ENCODE results near the gene TMBIM4. TPM values are rescaled to one million over a fixed set of nuclear protein-coding genes. Genes with fewer than 3 reads are reported as not detected.
"Not testable (repeated sequence)": the region's sequence is repeated elsewhere in the genome, so short reads cannot be mapped to it uniquely, and the experiment has no call there.

The TMBIM4 gene
- total RNA-seq, 1 donor = 94.1 TPM

DNA sequence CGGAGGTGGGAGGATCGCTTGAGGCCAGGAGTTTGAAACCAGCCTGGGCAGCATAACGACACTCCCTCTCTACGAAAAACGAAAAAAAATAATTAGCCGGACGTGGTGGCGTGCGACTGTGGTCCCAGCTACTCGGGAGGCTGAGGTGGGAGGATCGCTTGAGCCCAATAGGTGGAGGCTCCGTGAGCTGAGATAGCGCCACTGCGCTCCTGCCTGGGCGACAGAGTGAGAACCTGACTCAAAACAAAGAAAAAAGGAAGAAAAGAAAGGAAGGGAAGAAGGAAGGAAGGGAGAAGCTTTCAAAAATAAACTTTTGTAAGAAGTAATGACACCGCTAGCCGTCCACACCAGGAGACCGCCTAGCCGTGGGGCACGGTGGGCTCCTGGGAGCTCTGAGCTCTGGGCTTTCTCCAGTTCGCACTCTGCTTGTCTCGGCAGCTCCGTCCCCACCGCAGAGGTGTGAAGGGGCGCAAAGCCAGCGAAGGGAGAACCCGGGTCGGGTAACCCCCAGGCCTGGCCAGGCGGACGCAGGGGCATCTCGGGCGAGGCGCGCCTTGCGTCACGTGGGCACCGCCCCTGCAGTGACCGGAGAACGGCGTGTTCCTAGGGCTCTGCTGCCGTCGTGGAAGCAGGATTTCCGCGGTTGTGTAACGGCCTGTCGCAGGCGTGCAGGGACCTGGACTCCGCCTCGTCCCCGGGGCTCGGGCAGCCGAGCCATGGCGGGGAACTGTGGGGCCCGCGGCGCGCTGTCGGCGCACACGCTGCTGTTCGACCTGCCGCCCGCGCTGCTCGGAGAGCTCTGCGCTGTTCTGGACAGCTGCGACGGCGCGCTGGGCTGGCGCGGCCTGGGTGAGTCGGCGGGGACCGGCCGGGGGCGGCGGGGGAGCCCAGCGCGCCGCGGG, 19.0 kb upstream of the TMBIM4 start, which contains the start of gene IRAK3:
Gene IRAK3, plus strand, starts transcription at position 631 of the 902 bp plus-strand sequence. Its CDS starts 86 bp downstream, at position 717.
- DNase-seq (ENCODE audit: insufficient read length, low spot score, missing footprints) = peak; percentile 91
- H3K4me2 ChIP-seq (ENCODE audit: insufficient read depth, low read length) = peak within 1 kb of the TSS; percentile 81
- TF ChIP-seq, protein P1, sequence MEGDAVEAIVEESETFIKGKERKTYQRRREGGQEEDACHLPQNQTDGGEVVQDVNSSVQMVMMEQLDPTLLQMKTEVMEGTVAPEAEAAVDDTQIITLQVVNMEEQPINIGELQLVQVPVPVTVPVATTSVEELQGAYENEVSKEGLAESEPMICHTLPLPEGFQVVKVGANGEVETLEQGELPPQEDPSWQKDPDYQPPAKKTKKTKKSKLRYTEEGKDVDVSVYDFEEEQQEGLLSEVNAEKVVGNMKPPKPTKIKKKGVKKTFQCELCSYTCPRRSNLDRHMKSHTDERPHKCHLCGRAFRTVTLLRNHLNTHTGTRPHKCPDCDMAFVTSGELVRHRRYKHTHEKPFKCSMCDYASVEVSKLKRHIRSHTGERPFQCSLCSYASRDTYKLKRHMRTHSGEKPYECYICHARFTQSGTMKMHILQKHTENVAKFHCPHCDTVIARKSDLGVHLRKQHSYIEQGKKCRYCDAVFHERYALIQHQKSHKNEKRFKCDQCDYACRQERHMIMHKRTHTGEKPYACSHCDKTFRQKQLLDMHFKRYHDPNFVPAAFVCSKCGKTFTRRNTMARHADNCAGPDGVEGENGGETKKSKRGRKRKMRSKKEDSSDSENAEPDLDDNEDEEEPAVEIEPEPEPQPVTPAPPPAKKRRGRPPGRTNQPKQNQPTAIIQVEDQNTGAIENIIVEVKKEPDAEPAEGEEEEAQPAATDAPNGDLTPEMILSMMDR (IDR thresholded peaks at IDR 0.05; ENCODE audit: extremely low read depth, low read depth, low read length) = no peak
- no peaks in the 10 kb centered on the region for H3K4me1 ChIP-seq (ENCODE audit: insufficient read depth, low read length)
- no peaks in the 10 kb centered on the region for H4K20me1 ChIP-seq (ENCODE audit: insufficient read depth, low read length)
- no peaks in the 10 kb centered on the region for H3K79me2 ChIP-seq (ENCODE audit: insufficient read depth, low read length)
- peak within 1 kb of the TSS; percentile 93 for H2AFZ ChIP-seq (ENCODE audit: low read length)
- no peak within 1 kb of the TSS for H3K27ac ChIP-seq (ENCODE audit: low read depth, low read length)
- peak within 1 kb of the TSS; percentile 69 for H3K4me3 ChIP-seq (ENCODE audit: insufficient read depth, low read length)
- H3K27me3 ChIP-seq (ENCODE audit: insufficient read depth, low read length) = no peaks in the 10 kb centered on the region
- H3K9me3 ChIP-seq (ENCODE audit: low read depth, low read length) = no peaks in the 10 kb centered on the region
- no peaks in the 10 kb centered on the region for H3K36me3 ChIP-seq (ENCODE audit: insufficient read depth, low read length)

DNA sequence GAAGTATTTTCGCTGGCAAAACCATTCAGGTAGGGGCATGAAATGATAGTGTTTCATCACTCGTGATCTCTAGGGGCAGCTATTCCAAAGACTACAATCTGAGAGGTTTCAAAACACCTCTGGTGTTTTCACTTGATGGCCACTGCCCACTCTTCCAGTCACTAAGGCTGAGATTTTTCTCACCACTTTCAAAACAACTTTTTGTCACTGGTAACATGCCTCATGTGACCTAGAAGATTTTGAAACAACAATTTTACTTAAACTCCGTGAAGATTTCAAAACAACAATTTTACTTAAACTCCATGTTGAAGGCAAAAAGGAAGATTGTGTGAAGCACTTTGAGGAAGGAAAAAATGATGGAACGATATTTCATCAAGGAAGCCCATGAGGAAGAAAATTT, 18.0 kb upstream of the TMBIM4 start:
- no peak for DNase-seq (ENCODE audit: insufficient read length, low spot score, missing footprints)
- Histone ChIP-seq H3K9me3 (ENCODE audit: low read depth, low read length) (no peaks in the 10 kb centered on the region), H2AFZ (ENCODE audit: low read length) (no peak overlapping the region), H3K4me1 (ENCODE audit: insufficient read depth, low read length) (no peaks in the 10 kb centered on the region), H3K27me3 (ENCODE audit: insufficient read depth, low read length) (peaks cover 5% of the 10 kb centered on the region), H3K4me3 (ENCODE audit: insufficient read depth, low read length) (no peak overlapping the region), H3K79me2 (ENCODE audit: insufficient read depth, low read length) (no peaks in the 10 kb centered on the region), H3K36me3 (ENCODE audit: insufficient read depth, low read length) (no peaks in the 10 kb centered on the region), H4K20me1 (ENCODE audit: insufficient read depth, low read length) (no peaks in the 10 kb centered on the region), H3K27ac (ENCODE audit: low read depth, low read length) (no peak overlapping the region), H3K4me2 (ENCODE audit: insufficient read depth, low read length) (no peak overlapping the region)
- TF ChIP-seq, protein P1 (IDR thresholded peaks at IDR 0.05; ENCODE audit: extremely low read depth, low read depth, low read length) = no peak

DNA sequence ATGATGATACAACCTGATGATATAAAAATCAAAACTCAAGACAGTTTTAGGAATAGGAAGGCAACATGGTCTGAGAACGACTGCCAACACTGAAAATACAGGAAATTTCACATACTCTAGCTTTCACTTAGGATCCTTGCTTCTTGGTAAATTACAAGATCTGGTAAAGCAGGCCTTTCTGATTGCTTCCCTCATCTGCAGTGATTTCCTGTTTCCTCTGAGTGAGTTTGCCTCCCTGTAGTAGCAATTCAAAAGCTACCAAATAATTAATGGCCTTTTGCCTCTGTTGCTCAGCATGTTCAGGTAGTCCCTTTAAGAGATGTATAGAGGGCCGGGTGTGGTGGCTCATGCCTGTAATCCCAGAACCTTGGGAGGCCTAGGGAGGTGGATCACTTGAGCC, 17.2 kb upstream of the TMBIM4 start:
- Histone ChIP-seq H3K27ac (ENCODE audit: low read depth, low read length) (no peak overlapping the region), H3K79me2 (ENCODE audit: insufficient read depth, low read length) (no peaks in the 10 kb centered on the region), H3K36me3 (ENCODE audit: insufficient read depth, low read length) (no peaks in the 10 kb centered on the region), H3K4me1 (ENCODE audit: insufficient read depth, low read length) (no peaks in the 10 kb centered on the region), H3K27me3 (ENCODE audit: insufficient read depth, low read length) (peaks cover 9% of the 10 kb centered on the region), H3K4me2 (ENCODE audit: insufficient read depth, low read length) (no peak overlapping the region), H2AFZ (ENCODE audit: low read length) (no peak overlapping the region), H3K4me3 (ENCODE audit: insufficient read depth, low read length) (no peak overlapping the region), H3K9me3 (ENCODE audit: low read depth, low read length) (no peaks in the 10 kb centered on the region), H4K20me1 (ENCODE audit: insufficient read depth, low read length) (no peaks in the 10 kb centered on the region)
- TF ChIP-seq, protein P1 (IDR thresholded peaks at IDR 0.05; ENCODE audit: extremely low read depth, low read depth, low read length) = no peak
- no peak for DNase-seq (ENCODE audit: insufficient read length, low spot score, missing footprints)

DNA sequence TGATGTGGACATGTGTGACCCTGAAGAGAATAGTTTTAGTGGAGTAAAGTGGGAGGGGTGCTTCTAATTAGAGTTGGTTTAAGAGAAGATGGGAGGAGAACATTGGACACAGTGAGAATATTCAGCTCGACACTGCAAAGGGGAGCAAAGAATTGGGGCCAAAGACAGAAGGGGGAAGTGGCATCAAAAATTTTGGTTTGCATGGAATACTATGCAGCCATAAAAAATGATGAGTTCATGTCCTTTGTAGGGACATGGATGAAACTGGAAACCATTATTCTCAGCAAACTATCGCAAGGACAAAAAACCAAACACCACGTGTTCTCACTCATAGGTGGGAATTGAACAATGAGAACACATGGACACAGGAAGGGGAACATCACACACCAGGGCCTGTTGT, 15.0 kb upstream of the TMBIM4 start:
- H3K4me2 ChIP-seq (ENCODE audit: insufficient read depth, low read length); H4K20me1 ChIP-seq (ENCODE audit: insufficient read depth, low read length); H3K4me3 ChIP-seq (ENCODE audit: insufficient read depth, low read length); DNase-seq (ENCODE audit: insufficient read length, low spot score, missing footprints); H2AFZ ChIP-seq (ENCODE audit: low read length); H3K79me2 ChIP-seq (ENCODE audit: insufficient read depth, low read length); H3K36me3 ChIP-seq (ENCODE audit: insufficient read depth, low read length); H3K4me1 ChIP-seq (ENCODE audit: insufficient read depth, low read length); H3K27ac ChIP-seq (ENCODE audit: low read depth, low read length); H3K9me3 ChIP-seq (ENCODE audit: low read depth, low read length): not testable (repeated sequence)
- peaks cover 13% of the 10 kb centered on the region for H3K27me3 ChIP-seq (ENCODE audit: insufficient read depth, low read length)

All from osteoblast (primary cell).